Anterior cingulate cortex (tissue), 58 donors: ENCODE measurements around the gene GRIP2.

ENCODE experiments used
- DNase-seq, 58 donors: peaks; one replicate each; lab custom pipeline; 2025; lab: John Stamatoyannopoulos, UW

The GRIP2 gene

DNA sequence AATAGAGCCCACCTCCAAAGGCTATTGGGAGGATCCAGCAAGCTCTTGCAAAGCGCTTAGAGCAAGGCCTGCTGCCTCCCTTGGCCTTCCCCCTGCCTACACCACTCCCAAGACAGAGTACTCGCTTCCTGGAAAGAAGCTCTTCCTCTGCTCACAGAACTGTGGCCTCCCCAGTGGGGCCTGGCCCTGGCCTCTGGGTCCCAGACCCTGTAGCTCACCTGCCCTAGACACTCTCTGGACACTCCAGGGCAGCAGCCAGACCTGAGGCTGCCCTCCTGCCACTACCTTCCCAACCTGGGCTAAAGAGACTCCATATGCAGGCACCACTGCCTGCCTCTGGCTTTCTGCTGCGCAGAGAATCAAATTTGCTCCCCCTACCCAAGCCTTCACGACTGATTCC is 49.9 kb downstream of the GRIP2 start:
- DNase-seq, result no peak

GRCh38 chr3:14489641-14490040 is 50.5 kb downstream of the GRIP2 start:
- no peak for DNase-seq

DNA sequence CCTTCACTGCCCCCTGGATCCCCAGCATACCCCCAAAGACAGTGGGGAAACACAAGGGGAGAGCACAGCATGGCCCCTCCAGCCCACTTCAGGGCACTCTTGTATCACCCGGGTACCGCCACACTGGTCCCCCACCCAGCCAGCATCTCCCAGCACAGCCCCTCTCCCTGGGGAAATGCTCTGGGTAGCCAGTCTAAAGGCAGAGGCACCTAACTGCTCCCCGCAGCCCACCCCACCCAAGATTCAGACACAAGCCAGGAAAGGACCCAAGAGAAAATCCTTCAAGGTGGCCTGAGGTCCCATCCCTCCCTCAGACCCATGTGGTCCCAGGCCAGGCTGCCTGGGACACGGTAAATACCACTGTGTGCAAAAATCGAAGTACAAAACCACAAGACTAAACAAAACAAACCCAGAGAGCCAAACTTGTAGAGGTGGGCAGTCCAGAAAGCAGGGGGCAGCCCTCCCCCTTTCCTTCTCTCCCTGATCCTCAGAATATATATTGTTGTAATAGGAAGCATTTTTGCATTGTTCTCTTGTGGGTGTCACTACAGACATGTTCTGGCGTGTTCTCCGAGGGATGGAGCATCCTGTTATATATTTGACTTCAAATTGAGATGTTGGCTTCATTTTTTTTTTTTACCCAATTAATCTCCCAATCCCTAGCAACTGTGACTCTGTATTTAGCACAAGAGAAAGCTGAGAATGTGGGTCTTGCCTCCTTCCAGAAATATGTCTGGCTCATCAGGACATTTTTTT is 51.7 kb downstream of the GRIP2 start:
- peak in 1 of 58 donors; percentile 6 for DNase-seq

DNA sequence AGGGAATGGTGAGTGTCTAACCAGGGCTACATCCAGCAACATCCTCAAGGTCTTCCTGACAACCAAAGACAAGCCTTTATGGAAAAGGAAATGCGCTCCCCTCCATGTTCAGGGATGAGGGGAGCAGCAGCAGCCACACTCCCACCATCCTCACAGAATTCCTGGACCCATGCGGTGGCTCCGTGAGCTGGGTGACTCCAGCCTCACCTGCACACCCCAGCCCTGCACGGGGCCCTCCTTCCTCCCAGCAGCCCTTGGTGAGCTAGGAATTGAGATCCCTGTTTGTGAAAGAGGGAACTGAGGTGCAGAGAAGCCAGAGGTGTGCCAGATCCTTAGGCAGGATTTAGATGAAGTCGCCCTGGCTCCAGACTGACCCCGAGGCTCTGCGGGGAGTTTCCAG is 52.3 kb downstream of the GRIP2 start:
- DNase-seq, result no peak

- no peak for DNase-seq
These were observed 53.1 kb downstream of the GRIP2 start for GRCh38 chr3:14487086-14487485.

GRCh38 chr3:14486460-14486859 is 53.7 kb downstream of the GRIP2 start:
- DNase-seq, result no peak

DNA sequence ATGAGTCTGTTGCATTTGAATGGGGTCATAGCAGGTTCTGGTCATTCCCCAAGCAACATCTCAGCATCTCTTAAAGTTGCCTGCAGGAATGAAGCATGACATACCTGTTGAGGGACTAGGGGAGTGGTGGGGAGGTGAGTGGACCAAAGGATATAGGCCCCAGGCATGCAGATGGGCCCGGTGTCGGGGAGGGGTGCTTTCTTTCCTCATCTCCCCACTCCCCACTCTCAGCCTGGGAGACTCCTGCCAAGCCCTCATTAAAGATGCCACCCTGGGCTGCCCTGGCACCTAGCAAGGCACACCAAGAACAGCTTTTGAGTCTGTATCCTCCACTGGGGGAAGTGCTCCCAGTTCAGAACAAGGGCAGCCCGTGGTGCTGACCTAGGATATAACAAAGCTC is 54.2 kb downstream of the GRIP2 start:
- DNase-seq, result no peak

DNA sequence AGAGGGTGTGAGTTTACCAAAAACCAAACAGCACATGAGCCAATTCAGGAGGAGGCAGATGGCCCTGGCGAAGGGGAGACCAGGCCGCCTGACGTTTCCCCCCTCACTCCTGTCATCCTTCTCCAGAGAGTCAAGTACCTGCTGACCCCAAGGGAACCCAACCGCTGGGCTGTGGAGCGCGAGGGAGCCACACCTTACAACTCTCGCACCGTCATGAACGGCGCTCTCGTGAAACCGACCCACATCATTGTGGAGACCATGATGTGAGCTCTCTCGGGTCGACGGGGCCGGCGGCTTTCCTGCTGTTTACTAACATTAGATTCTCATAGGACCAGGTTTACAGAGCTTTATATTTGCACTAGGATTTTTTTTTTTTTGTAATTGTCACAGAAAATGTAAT is 55.4 kb downstream of the GRIP2 start:
- no peak for DNase-seq

DNA sequence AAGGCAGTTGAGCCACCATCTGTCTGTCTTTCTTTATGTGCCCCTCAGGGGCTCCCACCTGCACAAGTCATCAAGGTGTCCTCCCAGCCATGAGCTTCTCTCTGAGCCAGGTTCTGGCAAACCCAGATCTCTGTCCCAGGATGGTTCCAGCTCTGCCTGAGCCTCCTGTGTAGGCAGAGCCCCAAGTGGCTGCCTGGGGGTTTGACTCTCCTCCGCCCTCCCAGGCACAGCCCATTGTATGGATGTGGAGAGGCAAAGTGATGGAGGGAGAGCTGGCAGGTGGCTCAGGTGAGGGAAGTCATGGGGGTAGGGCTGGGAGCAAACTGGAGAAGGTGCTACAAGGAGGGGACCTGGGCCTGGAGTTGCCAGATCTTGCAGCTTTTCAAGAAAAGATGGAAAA is 56.9 kb downstream of the GRIP2 start:
- DNase-seq, result no peak

GRCh38 chr3:14482271-14482721 is 57.8 kb downstream of the GRIP2 start:
- no peak for DNase-seq

GRCh38 chr3:14481646-14482036 is 58.5 kb downstream of the GRIP2 start:
- DNase-seq, result no peak

- no peak for DNase-seq
These were observed 59.0 kb downstream of the GRIP2 start for GRCh38 chr3:14481018-14481645.

DNA sequence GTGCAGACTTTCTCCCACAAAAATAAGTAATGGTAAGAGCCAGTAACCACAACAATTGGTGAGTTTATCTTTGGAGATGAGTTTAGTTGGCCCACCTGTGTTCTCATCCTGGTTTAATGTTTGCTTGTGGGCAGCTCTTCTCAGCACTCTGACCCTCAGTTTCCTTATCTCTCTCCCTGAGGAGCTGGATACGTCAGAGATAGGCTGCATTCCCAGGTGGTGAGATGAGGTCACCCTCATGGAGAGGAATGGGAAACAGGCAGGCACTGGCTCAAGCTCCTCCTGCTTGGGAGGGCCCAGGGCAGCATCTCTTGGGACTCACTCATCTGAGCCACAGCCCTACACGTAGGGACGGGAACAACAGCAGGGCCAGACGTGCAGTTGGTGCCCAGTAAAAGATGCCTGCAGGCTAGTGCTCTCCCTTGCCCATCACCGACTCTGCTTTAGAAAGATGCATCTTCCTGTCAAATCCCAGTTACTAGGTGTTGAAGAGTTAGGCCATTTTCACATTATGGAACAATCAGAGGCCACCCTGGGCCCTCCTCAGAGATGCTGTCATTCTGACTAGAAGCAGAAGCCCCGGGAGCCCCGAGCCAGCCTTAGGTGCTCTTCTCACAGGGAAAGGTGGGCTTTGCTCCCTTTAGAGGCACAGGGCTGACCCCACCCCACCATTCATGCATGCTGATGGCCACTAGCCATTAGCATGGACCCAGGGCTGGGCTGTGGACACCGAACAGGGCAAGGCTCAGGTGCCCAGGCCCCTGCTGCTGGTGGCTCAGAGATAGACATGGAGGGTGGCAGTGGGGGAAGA is 59.7 kb downstream of the GRIP2 start:
- no peak for DNase-seq

- DNase-seq, result no peak
These were observed 60.6 kb downstream of the GRIP2 start for GRCh38 chr3:14479591-14479990.

GRCh38 chr3:14478956-14479550 is 61.1 kb downstream of the GRIP2 start:
- no peak for DNase-seq

DNA sequence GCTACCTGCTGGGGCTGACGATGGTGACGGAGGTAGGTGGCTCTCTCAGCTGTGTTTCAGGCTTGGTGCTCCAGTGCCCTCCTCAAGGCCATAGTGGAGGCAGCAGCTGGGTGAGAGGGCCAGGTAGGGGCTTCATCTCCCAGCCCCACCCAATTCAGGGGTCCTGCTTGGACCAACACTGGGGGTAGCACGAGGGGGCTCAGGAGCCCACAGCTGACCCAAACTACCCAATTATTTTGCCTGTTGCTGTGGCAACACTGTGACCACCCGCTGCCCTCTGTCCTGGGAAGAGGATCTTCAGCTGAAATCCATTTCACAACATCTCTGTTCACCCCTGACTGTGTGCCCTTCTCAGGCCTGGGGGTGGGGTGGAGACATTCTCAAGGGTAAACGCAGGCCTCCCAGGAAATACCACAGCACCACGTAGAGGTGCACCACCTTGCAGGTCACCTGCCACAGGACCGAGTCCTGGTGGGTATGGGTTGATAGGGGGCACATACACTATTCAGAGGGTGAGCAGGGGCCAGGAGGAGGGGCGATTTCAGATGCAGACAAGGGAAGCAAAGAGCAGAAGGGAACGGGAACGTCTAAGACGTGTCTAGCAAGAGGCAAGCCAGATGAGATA is 62.7 kb downstream of the GRIP2 start:
- no peak for DNase-seq

GRCh38 chr3:14476583-14477265 is 63.4 kb downstream of the GRIP2 start:
- no peak for DNase-seq

DNA sequence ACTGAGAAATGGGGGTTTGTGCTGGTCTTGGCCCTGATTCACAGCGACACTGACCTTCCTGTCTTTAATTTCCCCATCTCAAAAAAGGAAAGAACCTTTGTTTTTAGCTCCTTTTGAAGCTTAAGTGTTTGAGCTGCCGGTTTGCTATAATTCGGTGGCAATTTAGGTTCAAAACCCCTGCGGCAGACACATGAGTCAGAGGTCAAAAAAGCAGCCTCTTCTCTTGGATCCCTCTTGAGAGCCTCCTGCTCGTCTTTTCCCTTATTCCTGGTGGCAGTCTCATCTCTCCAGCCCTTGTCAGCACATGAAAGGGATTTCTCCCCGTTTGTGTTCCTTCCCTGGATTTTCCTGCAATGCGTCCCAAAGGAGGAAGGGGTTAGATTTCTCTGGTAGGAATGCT is 64.5 kb downstream of the GRIP2 start:
- DNase-seq, result no peak

DNA sequence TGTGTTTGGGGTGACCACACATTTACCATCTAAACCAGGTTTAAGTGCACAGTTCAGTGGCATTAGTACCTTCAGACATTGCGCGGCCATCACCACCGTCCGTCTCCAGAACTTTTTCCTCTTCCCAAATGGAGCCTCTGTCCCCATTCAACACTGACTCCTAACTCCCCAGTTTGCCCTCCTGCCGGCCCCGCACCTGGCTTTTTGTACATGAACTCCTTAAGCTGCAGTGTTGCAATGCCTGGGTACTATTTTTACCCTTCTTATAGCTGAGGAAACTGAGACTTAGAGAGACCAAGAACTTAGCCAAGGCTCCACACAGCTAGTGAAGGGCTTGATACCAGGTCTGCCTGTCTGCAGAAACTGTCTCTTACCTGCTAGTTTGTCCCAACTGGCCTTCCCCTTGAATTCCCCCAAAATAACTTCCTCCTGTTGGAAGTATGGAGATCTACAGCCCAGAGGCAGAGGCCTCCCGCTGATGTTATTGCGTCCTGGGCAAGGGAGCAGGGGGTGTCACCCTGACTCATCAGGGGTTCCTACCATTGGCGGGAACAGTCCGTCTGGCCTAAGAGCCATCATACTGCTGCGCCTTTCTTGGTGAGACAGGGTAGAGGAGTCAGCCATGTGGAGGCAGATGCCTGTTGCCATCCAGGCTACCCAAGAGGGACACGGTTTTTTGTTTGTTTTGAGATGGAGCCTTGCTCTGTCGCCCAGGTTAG is 65.6 kb downstream of the GRIP2 start:
- no peak for DNase-seq
